ENCODE results near the gene LRRC59.
"Not testable (repeated sequence)": the region's sequence is repeated elsewhere in the genome, so short reads cannot be mapped to it uniquely, and the experiment has no call there.

LRRC59 gene

DNA sequence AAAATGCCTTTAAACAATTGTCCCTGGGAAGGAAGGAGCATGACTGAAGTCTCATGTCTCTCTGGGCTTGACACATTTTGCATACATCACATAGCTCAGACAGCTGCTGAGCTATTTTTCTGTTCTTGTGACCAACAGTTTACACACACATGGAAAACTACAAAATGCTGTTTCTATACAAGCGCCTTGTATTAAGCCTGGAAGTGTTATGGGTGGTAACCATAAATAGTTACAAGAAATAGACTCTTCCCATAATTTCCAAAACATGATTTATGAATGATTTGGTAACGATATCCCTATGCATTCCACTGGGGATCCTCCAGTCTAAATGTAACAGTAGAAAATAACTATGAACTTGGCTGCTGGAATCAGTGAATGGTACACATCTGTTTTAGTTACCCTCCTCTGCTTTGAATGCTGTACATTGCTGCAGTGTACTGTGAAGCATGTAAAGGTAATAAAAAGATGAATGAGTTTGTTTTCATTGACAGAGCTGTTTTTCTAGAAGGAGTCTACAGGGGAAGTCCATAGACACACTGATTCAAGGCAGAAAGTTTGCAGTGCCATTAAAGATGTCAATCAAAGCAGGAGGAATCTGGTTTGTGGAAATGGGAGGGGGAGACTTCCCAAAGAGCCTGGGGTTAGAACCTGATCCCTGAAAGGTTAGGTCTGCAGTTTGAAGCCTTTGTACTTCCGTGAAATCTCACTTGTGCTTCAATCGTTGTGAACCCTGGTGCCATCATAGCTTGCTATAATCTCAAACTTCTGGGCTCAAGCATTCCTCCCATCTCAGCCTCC lies 33.7 kb upstream of the LRRC59 start:
- TF ChIP-seq TAF1 (IDR thresholded peaks at IDR 0.05; ENCODE audit: borderline replicate concordance, low read depth, low read length) (no peak), POLR2A (IDR thresholded peaks at IDR 0.05; ENCODE audit: low read depth, low read length) (no peak), POLR2AphosphoS5 (IDR thresholded peaks at IDR 0.05; ENCODE audit: low read depth, low read length) (no peak)
- FAIRE-seq (no peak), DNase-seq (ENCODE audit: insufficient read length) (no peak)

DNA sequence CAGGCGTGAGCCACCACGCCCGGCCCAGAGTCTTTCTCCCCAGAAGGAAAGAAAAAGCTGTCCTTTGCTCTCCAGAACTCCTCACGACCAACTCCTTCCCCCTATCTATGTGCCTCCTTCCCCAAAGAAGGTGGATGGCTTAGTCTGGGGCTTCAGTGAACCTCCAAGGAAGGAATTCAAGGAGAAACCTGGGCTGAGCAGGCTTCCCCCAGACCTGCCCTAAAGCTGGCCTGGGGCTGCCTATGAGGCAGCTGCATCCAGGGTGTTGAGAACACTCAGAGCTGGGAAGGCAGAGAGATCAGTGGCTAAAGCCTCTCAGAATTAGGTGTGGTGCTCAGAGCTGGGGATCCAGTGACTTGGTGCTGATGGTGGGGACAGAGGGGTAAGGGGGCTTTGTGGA lies 32.5 kb upstream of the LRRC59 start:
- FAIRE-seq (no peak), DNase-seq (ENCODE audit: insufficient read length) (no peak)
- no peak for TF ChIP-seq POLR2AphosphoS5 (IDR thresholded peaks at IDR 0.05; ENCODE audit: low read depth, low read length)
- no peak for TF ChIP-seq TAF1 (IDR thresholded peaks at IDR 0.05; ENCODE audit: borderline replicate concordance, low read depth, low read length)

DNA sequence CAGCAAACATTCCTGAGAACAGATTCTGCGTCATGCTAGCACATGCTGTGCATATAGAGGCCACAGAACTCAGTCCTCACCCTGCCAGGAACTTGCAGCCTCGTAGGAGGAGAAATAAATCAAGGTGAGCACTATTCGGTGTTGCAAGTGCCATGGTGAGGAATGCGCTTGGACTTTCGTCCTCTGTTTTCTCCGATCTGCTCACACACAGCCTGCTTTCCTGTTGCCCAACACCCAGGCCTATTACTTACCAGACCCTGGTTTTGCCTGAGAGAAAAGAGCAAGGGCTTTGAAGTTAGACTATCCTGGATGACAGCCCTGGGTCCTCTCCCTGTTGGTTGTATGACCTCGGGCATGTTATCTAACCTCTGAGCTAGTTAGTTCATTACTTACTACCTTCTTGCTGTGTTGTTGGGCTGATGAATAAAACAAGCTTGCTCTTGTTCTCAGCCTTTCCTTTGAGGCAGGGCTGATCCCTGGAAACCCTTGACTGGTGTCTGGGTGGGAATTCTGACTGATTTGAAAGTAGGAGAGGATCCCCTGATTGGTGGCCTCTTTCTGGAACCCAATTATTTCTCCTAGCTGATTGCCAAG lies 31.6 kb upstream of the LRRC59 start:
- no peak for DNase-seq (ENCODE audit: insufficient read length)
- no peak for TF ChIP-seq TAF1 (IDR thresholded peaks at IDR 0.05; ENCODE audit: borderline replicate concordance, low read depth, low read length)
- no peak for TF ChIP-seq POLR2A (IDR thresholded peaks at IDR 0.05; ENCODE audit: low read depth, low read length)
- no peak for TF ChIP-seq POLR2AphosphoS5 (IDR thresholded peaks at IDR 0.05; ENCODE audit: low read depth, low read length)
- FAIRE-seq: no peak

DNA sequence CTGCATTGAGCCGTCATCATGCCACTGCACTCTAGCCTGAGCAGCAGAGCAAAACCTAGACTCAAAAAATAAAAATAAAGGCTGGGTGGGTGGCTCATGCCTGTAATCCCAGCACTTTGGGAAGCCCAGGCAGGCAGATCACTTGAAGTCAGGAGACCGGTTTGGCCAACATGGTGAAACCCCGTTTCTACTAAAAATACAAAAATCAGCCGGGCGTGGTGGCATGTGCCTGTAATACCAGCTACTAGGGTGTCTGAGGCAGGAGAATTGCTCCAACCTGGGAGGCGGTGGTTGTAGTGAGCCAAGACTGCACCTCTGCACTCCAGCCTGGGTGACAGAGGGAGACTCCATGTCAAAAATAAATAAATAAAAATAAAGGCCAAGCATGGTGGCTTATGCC lies 30.8 kb upstream of the LRRC59 start:
- DNase-seq (ENCODE audit: insufficient read length); FAIRE-seq: not testable (repeated sequence)

DNA sequence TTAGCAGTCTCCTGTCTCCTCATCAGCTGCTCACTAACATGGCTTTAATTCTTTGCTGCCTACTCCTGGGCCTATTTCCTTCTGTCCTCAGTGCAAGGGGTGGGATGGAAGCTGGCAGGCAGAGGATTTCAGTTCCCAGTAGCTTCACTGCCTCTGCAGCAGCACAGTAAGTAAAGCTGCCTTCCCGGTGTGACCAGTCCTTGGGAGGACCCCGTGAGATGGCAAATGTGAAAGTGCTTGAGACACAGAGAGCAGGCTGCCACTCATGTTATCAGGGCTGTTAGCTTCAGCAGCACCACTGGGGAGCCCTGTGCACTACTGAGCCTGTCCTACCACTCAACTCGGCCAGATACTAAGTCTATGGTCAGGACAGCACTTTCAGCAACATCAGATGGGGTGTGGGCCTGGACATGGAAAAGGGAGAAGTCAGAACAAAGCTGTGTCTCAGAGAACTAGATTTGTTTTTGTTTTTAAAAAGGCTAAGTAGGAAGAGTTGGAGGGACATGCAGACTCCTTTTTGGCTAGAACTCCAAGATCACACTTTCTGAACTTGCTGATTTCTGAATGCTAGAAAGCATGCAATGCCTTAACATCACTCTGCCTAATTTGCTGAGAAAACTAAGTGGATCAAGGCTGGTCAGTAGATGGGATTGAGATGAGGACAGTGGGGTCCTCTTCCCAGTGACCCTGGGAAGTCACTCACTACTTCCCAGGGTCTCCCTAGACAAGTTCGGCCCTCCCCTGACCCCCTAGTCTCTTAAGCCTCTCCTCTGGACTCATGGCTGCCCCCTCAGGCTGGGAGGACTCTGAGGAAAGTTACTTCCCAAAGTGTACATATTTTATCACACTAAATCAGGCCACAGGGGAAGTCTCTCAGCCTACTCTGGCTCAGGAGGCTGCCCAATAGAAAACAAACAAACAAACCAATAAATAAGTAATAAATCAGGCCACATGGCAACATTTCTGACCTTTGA lies 29.8 kb upstream of the LRRC59 start:
- FAIRE-seq: peak; percentile 79
- no peak for DNase-seq (ENCODE audit: insufficient read length)
- TF ChIP-seq TAF1 (IDR thresholded peaks at IDR 0.05; ENCODE audit: borderline replicate concordance, low read depth, low read length) (no peak), POLR2AphosphoS5 (IDR thresholded peaks at IDR 0.05; ENCODE audit: low read depth, low read length) (no peak), POLR2A (IDR thresholded peaks at IDR 0.05; ENCODE audit: low read depth, low read length) (no peak)

DNA sequence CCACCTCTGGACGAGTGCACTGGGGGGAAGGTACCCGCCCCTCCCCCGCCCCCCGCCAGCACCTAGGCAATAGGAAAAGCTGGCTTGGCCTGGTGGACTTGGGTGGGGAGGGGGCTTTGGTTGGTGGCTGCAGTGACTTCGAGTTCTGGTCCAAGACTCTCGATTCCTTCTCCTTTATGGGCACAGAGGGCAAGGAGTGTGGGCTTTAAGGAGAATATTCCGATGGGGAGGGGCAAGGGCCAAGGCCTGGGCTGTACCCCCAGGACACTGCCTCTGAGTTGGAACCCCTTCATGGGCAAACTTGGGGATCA lies 29.1 kb upstream of the LRRC59 start:
- no peak for FAIRE-seq

DNA sequence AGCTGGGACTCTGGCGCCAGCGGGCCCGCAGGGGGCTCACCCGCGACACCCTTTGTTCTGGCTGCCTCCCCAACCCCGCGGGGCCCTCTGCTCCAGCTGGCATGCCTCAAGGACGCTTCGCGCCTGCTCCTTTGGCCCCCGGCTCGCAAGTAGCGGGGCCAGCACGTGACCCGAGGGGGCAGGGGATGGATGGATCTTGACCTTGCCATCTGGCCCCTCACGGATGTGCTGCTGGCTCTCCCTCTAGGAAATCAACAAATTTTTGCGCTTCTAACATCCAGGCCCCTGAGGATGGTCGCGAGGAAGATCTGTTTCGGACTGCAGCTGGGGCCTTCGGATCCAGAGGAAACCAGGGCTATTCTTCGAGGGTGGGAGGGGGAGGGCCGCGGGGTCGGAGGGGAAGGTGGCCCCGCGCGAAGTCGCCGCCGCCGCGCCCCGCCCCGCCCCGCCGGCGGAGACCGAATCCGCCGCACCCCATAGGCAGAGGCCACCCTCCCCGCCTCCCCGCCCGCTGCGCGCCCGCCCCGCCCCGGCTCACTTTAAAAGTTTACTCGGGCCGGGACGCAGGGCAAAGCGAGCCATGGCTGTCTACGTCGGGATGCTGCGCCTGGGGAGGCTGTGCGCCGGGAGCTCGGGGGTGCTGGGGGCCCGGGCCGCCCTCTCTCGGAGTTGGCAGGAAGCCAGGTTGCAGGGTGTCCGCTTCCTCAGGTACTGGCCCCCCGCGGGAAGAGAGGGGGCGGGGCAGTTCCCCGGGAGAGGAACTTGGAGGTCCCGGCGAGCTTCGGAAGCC lies 28.6 kb upstream of the LRRC59 start, which contains the start of gene ACSF2:
Gene ACSF2 (plus strand): TSS at position 537 of the 790 bp plus-strand sequence. CDS start 44 bp downstream, at position 581.
- FAIRE-seq: peak; percentile 67
- TF ChIP-seq POLR2A (IDR thresholded peaks at IDR 0.05; ENCODE audit: low read depth, low read length): peak; percentile 30; the same call in 1 of the 2 replicates
- TF ChIP-seq POLR2AphosphoS5 (IDR thresholded peaks at IDR 0.05; ENCODE audit: low read depth, low read length): no peak
- TF ChIP-seq TAF1 (IDR thresholded peaks at IDR 0.05; ENCODE audit: borderline replicate concordance, low read depth, low read length): no peak
- DNase-seq (ENCODE audit: insufficient read length): peak; percentile 86

More for the DNA sequence above, 29.1 kb upstream of the LRRC59 start:
- TF ChIP-seq TAF1 (IDR thresholded peaks at IDR 0.05; ENCODE audit: borderline replicate concordance, low read depth, low read length) (no peak), POLR2AphosphoS5 (IDR thresholded peaks at IDR 0.05; ENCODE audit: low read depth, low read length) (no peak), POLR2A (IDR thresholded peaks at IDR 0.05; ENCODE audit: low read depth, low read length) (no peak)
- no peak for DNase-seq (ENCODE audit: insufficient read length)

DNA sequence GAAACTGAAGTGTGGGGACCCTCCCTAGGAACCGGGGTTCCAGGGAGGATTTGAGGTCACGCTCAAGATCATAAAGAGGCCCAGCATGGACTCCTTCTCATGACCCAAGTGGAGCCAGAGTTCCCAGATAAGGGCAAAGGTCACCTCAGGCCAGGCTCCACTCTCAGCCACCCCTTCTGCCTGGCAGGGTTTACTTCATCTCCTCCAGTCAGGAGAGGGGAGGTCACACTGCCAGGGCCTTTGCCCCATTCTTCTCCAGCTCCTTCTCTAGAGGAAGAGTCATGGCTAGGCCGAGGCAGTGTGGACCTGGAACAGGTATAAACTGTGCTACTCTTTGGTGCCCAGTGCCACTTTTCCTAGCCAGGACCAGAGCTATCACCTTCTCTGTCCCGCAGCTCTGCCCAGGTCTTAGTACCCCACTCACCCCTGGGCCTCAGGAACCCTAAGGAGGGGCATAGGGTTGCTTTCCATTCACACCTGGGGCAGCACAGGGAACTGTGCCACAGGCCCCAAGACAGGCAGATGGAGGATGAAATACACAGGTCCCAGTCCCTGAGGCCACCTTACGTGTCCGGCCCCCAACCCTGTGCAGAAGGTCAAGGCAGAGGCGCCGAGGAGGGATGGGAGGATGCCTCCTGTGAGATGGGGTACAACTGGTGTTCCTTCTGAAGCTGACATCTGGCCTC lies 27.8 kb upstream of the LRRC59 start:
- FAIRE-seq: no peak

DNA sequence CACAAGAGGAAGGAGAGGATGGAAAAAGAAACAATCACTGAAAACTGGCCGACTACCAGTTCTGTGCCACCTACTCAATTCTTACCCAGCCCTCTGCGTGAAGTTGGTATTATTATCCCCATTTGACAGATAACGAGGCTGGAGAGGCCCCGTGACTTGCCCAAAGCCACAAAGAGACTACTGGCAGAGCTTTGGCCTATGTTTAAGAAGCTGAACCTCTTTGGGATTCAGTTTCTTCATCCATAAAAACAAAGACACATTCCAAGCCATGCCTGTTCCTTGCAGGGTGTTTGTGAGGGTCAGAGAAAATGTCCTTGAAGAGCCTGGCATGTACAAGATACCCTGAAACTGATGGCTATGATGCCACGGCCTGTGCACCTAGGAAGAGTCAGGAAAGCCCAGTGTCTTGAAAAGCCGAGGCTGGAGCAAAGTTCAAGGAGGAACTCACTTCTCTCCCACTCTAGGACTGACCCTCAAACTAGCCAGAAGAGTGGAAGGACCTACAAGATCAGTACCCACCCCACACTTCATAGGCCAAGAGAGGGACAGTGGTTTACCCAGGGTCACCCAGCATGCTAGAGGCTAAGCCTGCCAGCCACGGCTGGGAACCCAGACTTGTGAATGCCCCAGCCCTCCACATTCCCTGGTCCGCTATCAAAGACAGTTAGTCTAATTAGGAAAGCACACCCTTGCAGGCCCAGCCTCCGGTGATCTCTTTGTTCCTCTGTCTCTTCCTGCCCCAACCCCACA lies 27.1 kb upstream of the LRRC59 start:
- FAIRE-seq (no peak), DNase-seq (ENCODE audit: insufficient read length) (no peak)
- TF ChIP-seq TAF1 (IDR thresholded peaks at IDR 0.05; ENCODE audit: borderline replicate concordance, low read depth, low read length) (no peak), POLR2AphosphoS5 (IDR thresholded peaks at IDR 0.05; ENCODE audit: low read depth, low read length) (no peak), POLR2A (IDR thresholded peaks at IDR 0.05; ENCODE audit: low read depth, low read length) (no peak)

More for the DNA sequence above, 27.8 kb upstream of the LRRC59 start:
- DNase-seq (ENCODE audit: insufficient read length): no peak
- TF ChIP-seq TAF1 (IDR thresholded peaks at IDR 0.05; ENCODE audit: borderline replicate concordance, low read depth, low read length) (no peak), POLR2A (IDR thresholded peaks at IDR 0.05; ENCODE audit: low read depth, low read length) (no peak), POLR2AphosphoS5 (IDR thresholded peaks at IDR 0.05; ENCODE audit: low read depth, low read length) (no peak)
